Immature natural killer cell (primary cell): Measurements from ENCODE around the gene DSG2. TPM values are rescaled to one million over a fixed set of nuclear protein-coding genes. Genes with fewer than 3 reads are reported as not detected.
"Not testable (repeated sequence)": the region's sequence is repeated elsewhere in the genome, so short reads cannot be mapped to it uniquely, and the experiment has no call there.

ENCODE experiments used
- DNase-seq, 3 donors: peaks; one replicate each; pipeline ENCODE4 v3.0.0; 2022; ENCODE audit warnings: mixed read lengths in 1 of 3
- H3K27ac Mint-ChIP-seq, 6 donors: one replicate each; pipeline ENCODE4 v1.8.0; 2020; ENCODE audit warnings: mixed read lengths in 6 of 6, mild to moderate bottlenecking in 5 of 6, inconsistent platforms in 4 of 6, moderate library complexity in 3 of 6
- H3K27me3 Mint-ChIP-seq, 3 donors: one replicate each; pipeline ENCODE4 v1.8.0; 2020 to 2021; ENCODE audit warnings: low read depth in 3 of 3, mild to moderate bottlenecking in 3 of 3, mixed read lengths in 3 of 3, moderate library complexity in 3 of 3, inconsistent platforms in 1 of 3
- H3K36me3 Mint-ChIP-seq, 3 donors: one replicate each; pipeline ENCODE4 v1.8.0; 2020; ENCODE audit warnings: mixed read lengths in 3 of 3, inconsistent platforms in 2 of 3, mild to moderate bottlenecking in 2 of 3
- H3K4me1 Mint-ChIP-seq, 2 donors: one replicate each; pipeline ENCODE4 v1.8.0; 2020; ENCODE audit warnings: inconsistent platforms in 2 of 2, mild to moderate bottlenecking in 2 of 2, mixed read lengths in 2 of 2, moderate library complexity in 1 of 2
- H3K4me3 Mint-ChIP-seq, 5 donors: one replicate each; pipeline ENCODE4 v1.8.0; 2020; ENCODE audit warnings: mild to moderate bottlenecking in 5 of 5, mixed read lengths in 5 of 5, inconsistent platforms in 3 of 5, moderate library complexity in 3 of 5
- H3K9me3 Mint-ChIP-seq, 6 donors: one replicate each; pipeline ENCODE4 v1.8.0; 2020; ENCODE audit warnings: mild to moderate bottlenecking in 6 of 6, mixed read lengths in 6 of 6, inconsistent platforms in 4 of 6, moderate library complexity in 3 of 6
- polyA plus RNA-seq, 3 donors: library from polyadenylated mRNA; unstranded; fragments of 300-500 nt; fragmentation: Illumina TruSeq; gene quantifications; one replicate each; pipeline ENCODE4 v1.2.3, GENCODE V29; 2021

The DSG2 gene
- polyA plus RNA-seq, 3 donors from 2014 or later = not detected

GRCh38 chr18:31491586-31491985 is 6.4 kb upstream of the DSG2 start:
- Mint-ChIP-seq H3K4me3 (no peak overlapping the region), H3K4me1 (no peaks in the 10 kb centered on the region), H3K36me3 (no peaks in the 10 kb centered on the region), H3K27me3 (peaks cover 0 to 13% (median 2%) of the 10 kb centered on the region in 3 donors), H3K27ac (no peak overlapping the region), H3K9me3 (peaks cover 0 to 4% (median 0%) of the 10 kb centered on the region in 6 donors)
- no peak for DNase-seq

DNA sequence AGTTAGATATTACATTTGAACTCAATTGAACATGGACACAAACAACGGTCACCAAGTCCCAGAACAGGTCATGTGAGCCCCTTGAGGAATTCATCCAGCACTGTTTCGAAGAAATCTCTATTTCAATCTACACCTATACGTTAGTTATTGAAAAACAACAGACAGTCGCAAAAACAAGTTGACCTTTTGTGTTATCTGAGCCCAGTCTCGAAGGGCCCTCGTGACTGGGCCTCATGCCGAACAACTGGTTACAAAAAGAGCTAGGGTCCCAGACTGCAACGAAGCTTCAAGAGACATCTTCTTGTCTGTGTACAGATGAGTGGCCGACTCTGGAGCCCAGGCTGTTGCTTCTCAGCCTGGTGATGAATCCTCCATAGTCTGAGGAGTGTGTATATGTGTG is 5.3 kb upstream of the DSG2 start:
- H3K4me1 Mint-ChIP-seq = no peaks in the 10 kb centered on the region
- no peak for DNase-seq
- H3K9me3 Mint-ChIP-seq = peaks cover 0 to 4% (median 0%) of the 10 kb centered on the region in 6 donors
- H3K27me3 Mint-ChIP-seq = peaks cover 0 to 18% (median 2%) of the 10 kb centered on the region in 3 donors
- H3K4me3 Mint-ChIP-seq = no peak overlapping the region
- no peak overlapping the region for H3K27ac Mint-ChIP-seq
- H3K36me3 Mint-ChIP-seq = peaks cover 0 to 5% (median 0%) of the 10 kb centered on the region in 3 donors

GRCh38 chr18:31493171-31493570 is 4.8 kb upstream of the DSG2 start:
- Mint-ChIP-seq H3K4me1 (no peaks in the 10 kb centered on the region), H3K36me3 (peaks cover 0 to 5% (median 0%) of the 10 kb centered on the region in 3 donors), H3K9me3 (peaks cover 0 to 4% (median 0%) of the 10 kb centered on the region in 6 donors), H3K27me3 (peaks cover 0 to 18% (median 2%) of the 10 kb centered on the region in 3 donors), H3K4me3 (no peak overlapping the region), H3K27ac (no peak overlapping the region)
- DNase-seq = no peak

DNA sequence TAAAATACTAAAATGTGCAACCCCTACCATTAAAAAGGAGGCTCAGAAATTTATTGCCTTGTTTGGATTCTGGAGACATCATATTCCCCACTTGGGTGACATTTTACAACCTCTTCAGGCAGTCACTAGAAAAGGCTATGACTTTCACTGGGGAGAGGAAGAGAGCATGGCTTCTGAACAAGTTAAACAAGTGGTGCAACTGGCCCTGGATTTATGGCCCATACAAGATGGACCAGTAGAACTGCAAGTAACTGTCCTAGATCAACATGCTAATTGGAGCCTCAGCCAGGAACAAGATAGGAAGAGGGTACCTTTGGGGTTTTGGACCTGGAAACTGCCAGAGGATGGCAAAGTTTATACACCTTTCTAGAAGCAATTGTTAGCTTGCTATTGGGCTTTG is 4.0 kb upstream of the DSG2 start:
- Mint-ChIP-seq H3K27ac (no peak overlapping the region), H3K4me1 (peaks cover 5% of the 10 kb centered on the region in 2 donors), H3K36me3 (peaks cover 0 to 5% (median 0%) of the 10 kb centered on the region in 3 donors), H3K27me3 (peaks cover under 1 to 16% (median 6%) of the 10 kb centered on the region in 3 donors), H3K9me3 (peaks cover 0 to 4% (median 0%) of the 10 kb centered on the region in 6 donors), H3K4me3 (no peak overlapping the region)
- no peak for DNase-seq

- H3K27ac Mint-ChIP-seq, DNase-seq, H3K36me3 Mint-ChIP-seq, H3K4me3 Mint-ChIP-seq, H3K9me3 Mint-ChIP-seq: not testable (repeated sequence)
- H3K27me3 Mint-ChIP-seq = peaks cover 5 to 23% (median 10%) of the 10 kb centered on the region in 3 donors
- peaks cover 6 to 10% of the 10 kb centered on the region in 2 donors for H3K4me1 Mint-ChIP-seq
Observed at GRCh38 chr18:31494705-31495244, 3.2 kb upstream of the DSG2 start.

GRCh38 chr18:31497404-31497835 is 557 bp upstream of the DSG2 start:
- peak overlapping the region; percentile 16 to 57 (median 42) for H3K4me3 Mint-ChIP-seq
- peaks cover 6 to 10% of the 10 kb centered on the region in 2 donors for H3K4me1 Mint-ChIP-seq
- no peak for DNase-seq
- H3K27ac Mint-ChIP-seq = no peak overlapping the region
- peaks cover 5 to 23% (median 10%) of the 10 kb centered on the region in 3 donors for H3K27me3 Mint-ChIP-seq
- H3K36me3 Mint-ChIP-seq = peaks cover 0 to 5% (median 0%) of the 10 kb centered on the region in 3 donors
- H3K9me3 Mint-ChIP-seq = peaks cover 0 to 4% (median 0%) of the 10 kb centered on the region in 6 donors

DNA sequence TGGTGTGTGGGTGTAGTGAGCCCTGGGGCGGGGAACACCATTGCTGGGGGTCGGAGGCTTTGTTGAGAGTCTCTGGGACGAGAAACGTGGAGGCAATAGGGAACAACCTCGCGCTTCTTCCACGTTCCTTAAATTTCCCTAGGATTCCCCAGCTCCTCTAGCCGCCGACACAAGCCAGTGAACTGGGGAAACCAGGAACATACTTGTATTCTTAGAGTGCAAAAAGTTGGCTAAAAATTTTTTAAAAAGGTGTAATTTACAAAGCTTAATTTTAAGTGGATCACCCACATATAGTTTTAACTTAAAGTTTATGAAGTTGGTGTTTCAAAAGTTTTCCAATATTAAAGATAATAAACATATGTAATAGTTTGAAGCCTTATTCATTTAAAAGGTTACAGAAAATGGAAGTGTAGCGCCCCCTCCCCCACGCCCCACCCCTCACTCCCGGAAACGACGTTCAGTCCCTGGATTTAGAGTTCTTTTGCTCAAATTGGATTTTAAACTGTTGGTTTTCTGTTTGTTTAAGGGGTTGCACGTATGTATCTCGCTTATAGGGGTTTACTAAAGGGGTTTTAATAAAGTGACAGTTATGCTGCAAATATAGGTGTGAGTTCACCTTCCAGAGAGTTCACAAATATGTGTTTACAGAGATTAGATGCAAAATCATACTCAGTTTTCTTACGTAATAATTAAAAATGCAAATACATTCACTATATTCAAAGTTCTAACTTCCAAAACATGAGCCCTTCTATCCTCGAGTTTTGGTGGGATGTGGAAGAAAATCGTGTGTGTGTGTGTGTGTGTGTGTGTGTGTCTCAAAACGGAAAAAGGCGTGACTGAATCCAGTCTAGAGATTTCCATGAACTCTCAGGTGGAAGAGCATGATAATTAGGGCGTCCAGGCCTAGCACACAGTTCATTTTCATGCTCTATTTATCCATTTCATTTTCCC is 872 bp downstream of the DSG2 start:
- H3K4me3 Mint-ChIP-seq = peak overlapping the region; percentile 56 to 81 (median 68)
- H3K27ac Mint-ChIP-seq = no peak overlapping the region
- H3K4me1 Mint-ChIP-seq = peaks cover 6 to 10% of the 10 kb centered on the region in 2 donors
- peaks cover 5 to 23% (median 10%) of the 10 kb centered on the region in 3 donors for H3K27me3 Mint-ChIP-seq
- peaks cover 0 to 4% (median 0%) of the 10 kb centered on the region in 6 donors for H3K9me3 Mint-ChIP-seq
- H3K36me3 Mint-ChIP-seq = peaks cover 0 to 5% (median 0%) of the 10 kb centered on the region in 3 donors
- no peak for DNase-seq

- no peak overlapping the region for H3K4me3 Mint-ChIP-seq
- peaks cover 5 to 23% (median 10%) of the 10 kb centered on the region in 3 donors for H3K27me3 Mint-ChIP-seq
- H3K27ac Mint-ChIP-seq = no peak overlapping the region
- peaks cover 0 to 5% (median 0%) of the 10 kb centered on the region in 3 donors for H3K36me3 Mint-ChIP-seq
- peaks cover 6 to 10% of the 10 kb centered on the region in 2 donors for H3K4me1 Mint-ChIP-seq
- H3K9me3 Mint-ChIP-seq = peaks cover 0 to 4% (median 0%) of the 10 kb centered on the region in 6 donors
- DNase-seq = no peak
Observed at GRCh38 chr18:31500051-31500688, 2.2 kb downstream of the DSG2 start.

- DNase-seq = no peak
- Mint-ChIP-seq H3K4me1 (peaks cover 6 to 10% of the 10 kb centered on the region in 2 donors), H3K27ac (no peak overlapping the region), H3K9me3 (peaks cover 0 to 3% (median 0%) of the 10 kb centered on the region in 6 donors), H3K36me3 (no peaks in the 10 kb centered on the region), H3K27me3 (peaks cover 5 to 11% (median 8%) of the 10 kb centered on the region in 3 donors), H3K4me3 (no peak overlapping the region)
Observed at GRCh38 chr18:31503011-31503410, 5.0 kb downstream of the DSG2 start.

DNA sequence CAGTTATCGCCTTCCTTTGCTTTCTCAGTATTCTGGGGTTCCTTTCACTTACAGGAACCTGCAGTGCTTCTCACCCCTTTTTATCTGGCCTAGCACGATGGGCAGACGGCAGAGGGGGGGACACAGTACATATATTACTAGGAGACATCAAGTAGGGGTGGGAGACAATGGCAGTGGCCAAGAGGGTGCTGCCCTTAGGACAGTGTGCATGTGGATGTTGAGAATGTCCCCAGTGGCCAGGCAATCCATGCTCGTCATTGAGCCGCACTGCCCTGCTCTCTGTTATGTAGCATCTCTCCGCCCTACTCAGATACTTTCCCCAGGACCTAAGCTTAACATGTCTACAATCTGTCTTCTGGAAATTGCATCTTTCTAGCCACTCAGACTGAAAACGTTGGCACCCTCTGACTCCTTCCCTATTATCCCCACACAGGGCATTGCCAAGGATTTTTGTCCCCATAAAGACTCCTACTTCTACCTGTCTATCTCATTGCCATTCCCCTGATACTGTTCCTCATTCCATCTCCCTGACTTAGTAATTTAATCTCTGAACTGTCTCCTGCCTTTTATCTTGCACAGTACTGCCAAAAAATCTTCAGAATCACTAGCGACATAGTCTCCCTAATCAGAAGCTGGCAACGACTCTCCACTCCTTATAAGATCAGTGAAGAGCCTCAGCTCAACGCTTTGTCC is 6.6 kb downstream of the DSG2 start:
- Mint-ChIP-seq H3K36me3 (no peaks in the 10 kb centered on the region), H3K4me1 (no peaks in the 10 kb centered on the region), H3K27me3 (peaks cover 0 to 4% (median under 1%) of the 10 kb centered on the region in 3 donors), H3K9me3 (peaks cover 0 to 3% (median 0%) of the 10 kb centered on the region in 6 donors), H3K27ac (no peak overlapping the region), H3K4me3 (no peak overlapping the region)
- no peak for DNase-seq

GRCh38 chr18:31505156-31505555 is 7.2 kb downstream of the DSG2 start:
- no peak overlapping the region for H3K27ac Mint-ChIP-seq
- no peak overlapping the region for H3K4me3 Mint-ChIP-seq
- H3K27me3 Mint-ChIP-seq = peaks cover 0 to 4% (median 0%) of the 10 kb centered on the region in 3 donors
- H3K9me3 Mint-ChIP-seq = peaks cover 0 to 3% (median 0%) of the 10 kb centered on the region in 6 donors
- H3K36me3 Mint-ChIP-seq = no peaks in the 10 kb centered on the region
- DNase-seq = no peak
- H3K4me1 Mint-ChIP-seq = no peaks in the 10 kb centered on the region

- H3K36me3 Mint-ChIP-seq = no peaks in the 10 kb centered on the region
- no peak overlapping the region for H3K27ac Mint-ChIP-seq
- H3K4me1 Mint-ChIP-seq = no peaks in the 10 kb centered on the region
- H3K27me3 Mint-ChIP-seq = peaks cover 0 to 4% (median 0%) of the 10 kb centered on the region in 3 donors
- peaks cover 0 to 3% (median 0%) of the 10 kb centered on the region in 6 donors for H3K9me3 Mint-ChIP-seq
- H3K4me3 Mint-ChIP-seq = no peak overlapping the region
- no peak for DNase-seq
Observed at GRCh38 chr18:31506024-31506742, 8.2 kb downstream of the DSG2 start.

DNA sequence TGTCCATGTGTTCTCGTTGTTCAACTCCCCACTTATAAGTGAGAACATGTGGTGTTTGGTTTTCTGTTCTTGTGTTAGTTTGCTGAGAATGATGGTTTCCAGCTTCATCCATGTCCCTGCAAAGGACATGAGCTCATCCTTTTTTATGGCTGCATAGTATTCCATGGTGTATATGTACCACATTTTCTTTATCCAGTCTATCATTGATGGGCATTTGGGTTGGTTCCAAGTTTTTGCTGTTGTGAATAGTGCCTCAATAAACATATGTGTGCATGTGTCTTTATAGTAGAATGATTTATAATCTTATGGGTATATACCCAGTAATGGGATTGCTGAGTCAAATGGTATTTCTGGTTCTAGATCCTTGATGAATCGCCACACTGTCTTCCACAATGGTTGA is 9.1 kb downstream of the DSG2 start:
- H3K36me3 Mint-ChIP-seq, H3K27ac Mint-ChIP-seq, H3K27me3 Mint-ChIP-seq, DNase-seq, H3K4me1 Mint-ChIP-seq, H3K9me3 Mint-ChIP-seq, H3K4me3 Mint-ChIP-seq: not testable (repeated sequence)
